ENCODE measurements around the gene PRDX5. TPM values are rescaled to one million over a fixed set of nuclear protein-coding genes. Genes with fewer than 3 reads are reported as not detected.

Gene PRDX5
- total and polyA plus RNA-seq, 9 of the 15 experiments (the other 6 are each of a cell fraction or from before 2014, with no cell fraction given) = 40.8 to 327 (median 204) TPM

DNA sequence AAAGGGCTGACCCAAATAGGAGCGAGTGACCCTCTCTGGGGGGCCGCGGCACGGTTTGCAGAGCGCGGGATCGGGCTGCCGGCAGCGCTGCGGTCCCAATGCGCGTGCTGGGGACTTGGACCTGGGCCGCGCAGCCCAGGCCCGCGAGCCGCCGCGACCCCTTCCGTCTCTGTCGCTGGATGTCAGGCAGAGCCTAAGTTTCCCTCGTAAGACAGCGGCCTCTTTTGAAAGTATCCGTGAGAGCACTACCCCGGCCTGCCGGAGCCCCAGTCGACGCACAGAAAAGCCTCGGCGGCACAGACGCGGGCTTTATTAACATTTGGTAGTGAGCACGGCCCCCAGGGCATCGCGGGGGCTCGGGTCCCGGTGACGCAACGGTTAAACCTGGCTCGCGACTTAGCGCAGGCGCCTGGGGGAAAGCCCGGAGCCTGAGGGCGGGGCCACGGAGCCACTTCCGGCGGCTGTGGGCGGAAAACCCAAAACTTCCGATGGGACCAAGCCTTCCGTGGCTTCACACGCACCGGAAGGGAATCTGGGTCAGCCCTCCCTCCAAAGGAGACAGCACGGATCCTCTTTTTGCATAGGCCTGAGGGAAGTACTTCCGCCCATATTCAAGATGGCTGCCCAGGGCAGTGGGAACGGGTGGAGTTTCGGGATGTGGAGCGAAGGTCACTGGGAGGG is 48.2 kb upstream of the PRDX5 start (continued):
- TF ChIP-seq SMAD3 (CRISPR knock-in tag; conservative IDR thresholded peaks at IDR 0.05) (no peak), DIDO1 (tag; IDR thresholded peaks at IDR 0.05; ENCODE audit: low read depth) (0 out of 2 replicates have a peak, but pooled peaks have one; percentile 65), FOS (IDR thresholded peaks at IDR 0.05; ENCODE audit: extremely low read depth, insufficient read length) (no peak), ZNF586 (CRISPR knock-in tag; conservative IDR thresholded peaks at IDR 0.05) (no peak), RB1 (IDR thresholded peaks at IDR 0.05; ENCODE audit: low read depth) (peak; percentile 53; the same call in 1 of the 2 replicates), TCF7 (IDR thresholded peaks at IDR 0.05; ENCODE audit: borderline replicate concordance) (peak; percentile 47; the same call in 1 of the 2 replicates), ZKSCAN8 (CRISPR knock-in tag; IDR thresholded peaks at IDR 0.05) (peak; percentile 57; the same call in 1 of the 2 replicates), NRF1 (conservative IDR thresholded peaks at IDR 0.05 in 1 of 2, IDR thresholded peaks at IDR 0.05 in 1 of 2) (peak; percentile 95 to 96), ZNF507 (tag; conservative IDR thresholded peaks at IDR 0.05) (no peak), XRCC5 (IDR thresholded peaks at IDR 0.05; ENCODE audit: low read depth, low read length) (peak; percentile 76; the same call in 1 of the 2 replicates), SOX6 (IDR thresholded peaks at IDR 0.05) (0 out of 2 replicates have a peak, but pooled peaks have one; percentile 4), NUFIP1 (IDR thresholded peaks at IDR 0.05; ENCODE audit: partially characterized antibody) (no peak), RFX1 (IDR thresholded peaks at IDR 0.05) (no peak), ZNF449 (CRISPR knock-in tag; IDR thresholded peaks at IDR 0.05) (peak; percentile 57; the same call in 1 of the 2 replicates), KLF16 (IDR thresholded peaks at IDR 0.05) (no peak)
- TF ChIP-seq, protein P1, sequence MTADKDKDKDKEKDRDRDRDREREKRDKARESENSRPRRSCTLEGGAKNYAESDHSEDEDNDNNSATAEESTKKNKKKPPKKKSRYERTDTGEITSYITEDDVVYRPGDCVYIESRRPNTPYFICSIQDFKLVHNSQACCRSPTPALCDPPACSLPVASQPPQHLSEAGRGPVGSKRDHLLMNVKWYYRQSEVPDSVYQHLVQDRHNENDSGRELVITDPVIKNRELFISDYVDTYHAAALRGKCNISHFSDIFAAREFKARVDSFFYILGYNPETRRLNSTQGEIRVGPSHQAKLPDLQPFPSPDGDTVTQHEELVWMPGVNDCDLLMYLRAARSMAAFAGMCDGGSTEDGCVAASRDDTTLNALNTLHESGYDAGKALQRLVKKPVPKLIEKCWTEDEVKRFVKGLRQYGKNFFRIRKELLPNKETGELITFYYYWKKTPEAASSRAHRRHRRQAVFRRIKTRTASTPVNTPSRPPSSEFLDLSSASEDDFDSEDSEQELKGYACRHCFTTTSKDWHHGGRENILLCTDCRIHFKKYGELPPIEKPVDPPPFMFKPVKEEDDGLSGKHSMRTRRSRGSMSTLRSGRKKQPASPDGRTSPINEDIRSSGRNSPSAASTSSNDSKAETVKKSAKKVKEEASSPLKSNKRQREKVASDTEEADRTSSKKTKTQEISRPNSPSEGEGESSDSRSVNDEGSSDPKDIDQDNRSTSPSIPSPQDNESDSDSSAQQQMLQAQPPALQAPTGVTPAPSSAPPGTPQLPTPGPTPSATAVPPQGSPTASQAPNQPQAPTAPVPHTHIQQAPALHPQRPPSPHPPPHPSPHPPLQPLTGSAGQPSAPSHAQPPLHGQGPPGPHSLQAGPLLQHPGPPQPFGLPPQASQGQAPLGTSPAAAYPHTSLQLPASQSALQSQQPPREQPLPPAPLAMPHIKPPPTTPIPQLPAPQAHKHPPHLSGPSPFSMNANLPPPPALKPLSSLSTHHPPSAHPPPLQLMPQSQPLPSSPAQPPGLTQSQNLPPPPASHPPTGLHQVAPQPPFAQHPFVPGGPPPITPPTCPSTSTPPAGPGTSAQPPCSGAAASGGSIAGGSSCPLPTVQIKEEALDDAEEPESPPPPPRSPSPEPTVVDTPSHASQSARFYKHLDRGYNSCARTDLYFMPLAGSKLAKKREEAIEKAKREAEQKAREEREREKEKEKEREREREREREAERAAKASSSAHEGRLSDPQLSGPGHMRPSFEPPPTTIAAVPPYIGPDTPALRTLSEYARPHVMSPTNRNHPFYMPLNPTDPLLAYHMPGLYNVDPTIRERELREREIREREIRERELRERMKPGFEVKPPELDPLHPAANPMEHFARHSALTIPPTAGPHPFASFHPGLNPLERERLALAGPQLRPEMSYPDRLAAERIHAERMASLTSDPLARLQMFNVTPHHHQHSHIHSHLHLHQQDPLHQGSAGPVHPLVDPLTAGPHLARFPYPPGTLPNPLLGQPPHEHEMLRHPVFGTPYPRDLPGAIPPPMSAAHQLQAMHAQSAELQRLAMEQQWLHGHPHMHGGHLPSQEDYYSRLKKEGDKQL (CRISPR knock-in tag; IDR thresholded peaks at IDR 0.05; ENCODE audit: borderline replicate concordance) = no peak
- TF ChIP-seq, protein P2, sequence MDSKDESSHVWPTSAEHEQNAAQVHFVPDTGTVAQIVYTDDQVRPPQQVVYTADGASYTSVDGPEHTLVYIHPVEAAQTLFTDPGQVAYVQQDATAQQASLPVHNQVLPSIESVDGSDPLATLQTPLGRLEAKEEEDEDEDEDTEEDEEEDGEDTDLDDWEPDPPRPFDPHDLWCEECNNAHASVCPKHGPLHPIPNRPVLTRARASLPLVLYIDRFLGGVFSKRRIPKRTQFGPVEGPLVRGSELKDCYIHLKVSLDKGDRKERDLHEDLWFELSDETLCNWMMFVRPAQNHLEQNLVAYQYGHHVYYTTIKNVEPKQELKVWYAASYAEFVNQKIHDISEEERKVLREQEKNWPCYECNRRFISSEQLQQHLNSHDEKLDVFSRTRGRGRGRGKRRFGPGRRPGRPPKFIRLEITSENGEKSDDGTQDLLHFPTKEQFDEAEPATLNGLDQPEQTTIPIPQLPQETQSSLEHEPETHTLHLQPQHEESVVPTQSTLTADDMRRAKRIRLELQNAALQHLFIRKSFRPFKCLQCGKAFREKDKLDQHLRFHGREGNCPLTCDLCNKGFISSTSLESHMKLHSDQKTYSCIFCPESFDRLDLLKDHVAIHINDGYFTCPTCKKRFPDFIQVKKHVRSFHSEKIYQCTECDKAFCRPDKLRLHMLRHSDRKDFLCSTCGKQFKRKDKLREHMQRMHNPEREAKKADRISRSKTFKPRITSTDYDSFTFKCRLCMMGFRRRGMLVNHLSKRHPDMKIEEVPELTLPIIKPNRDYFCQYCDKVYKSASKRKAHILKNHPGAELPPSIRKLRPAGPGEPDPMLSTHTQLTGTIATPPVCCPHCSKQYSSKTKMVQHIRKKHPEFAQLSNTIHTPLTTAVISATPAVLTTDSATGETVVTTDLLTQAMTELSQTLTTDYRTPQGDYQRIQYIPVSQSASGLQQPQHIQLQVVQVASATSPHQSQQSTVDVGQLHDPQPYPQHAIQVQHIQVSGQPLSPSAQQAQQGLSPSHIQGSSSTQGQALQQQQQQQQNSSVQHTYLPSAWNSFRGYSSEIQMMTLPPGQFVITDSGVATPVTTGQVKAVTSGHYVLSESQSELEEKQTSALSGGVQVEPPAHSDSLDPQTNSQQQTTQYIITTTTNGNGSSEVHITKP (IDR thresholded peaks at IDR 0.05; ENCODE audit: partially characterized antibody) = peak; percentile 10
